ENCODE results near the gene MORN1.

Gene MORN1

GRCh38 chr1:2354511-2355372, 36.6 kb downstream of the MORN1 start:
- no peak for TF ChIP-seq CTCF (conservative IDR thresholded peaks at IDR 0.05; ENCODE audit: low read depth, low read length)
- no peak overlapping the region for H3K4me3 ChIP-seq (ENCODE audit: low read length)
- DNase-seq (ENCODE audit: low read depth) = no peak

- no peak overlapping the region for H3K4me3 ChIP-seq (ENCODE audit: low read length)
- no peak for TF ChIP-seq CTCF (conservative IDR thresholded peaks at IDR 0.05; ENCODE audit: low read depth, low read length)
- no peak for DNase-seq (ENCODE audit: low read depth)
Measured at GRCh38 chr1:2353551-2354438, 37.6 kb downstream of the MORN1 start.

GRCh38 chr1:2352897-2353550, 38.3 kb downstream of the MORN1 start:
- TF ChIP-seq CTCF (conservative IDR thresholded peaks at IDR 0.05; ENCODE audit: low read depth, low read length) = no peak
- no peak for DNase-seq (ENCODE audit: low read depth)
- H3K4me3 ChIP-seq (ENCODE audit: low read length) = no peak overlapping the region

GRCh38 chr1:2352341-2352896, 38.9 kb downstream of the MORN1 start:
- TF ChIP-seq CTCF (conservative IDR thresholded peaks at IDR 0.05; ENCODE audit: low read depth, low read length) = no peak
- no peak overlapping the region for H3K4me3 ChIP-seq (ENCODE audit: low read length)
- no peak for DNase-seq (ENCODE audit: low read depth)

GRCh38 chr1:2351723-2352122, 39.6 kb downstream of the MORN1 start:
- no peak for TF ChIP-seq CTCF (conservative IDR thresholded peaks at IDR 0.05; ENCODE audit: low read depth, low read length)
- H3K4me3 ChIP-seq (ENCODE audit: low read length) = no peak overlapping the region
- no peak for DNase-seq (ENCODE audit: low read depth)

- no peak for TF ChIP-seq CTCF (conservative IDR thresholded peaks at IDR 0.05; ENCODE audit: low read depth, low read length)
- no peak for DNase-seq (ENCODE audit: low read depth)
- H3K4me3 ChIP-seq (ENCODE audit: low read length) = no peak overlapping the region
Measured at GRCh38 chr1:2350911-2351655, 40.3 kb downstream of the MORN1 start.
